HG03558 (cell line): Measurements from ENCODE around the gene ADAMTSL2.

Source experiments
- ATAC-seq: cut with Tn5 transposase; IDR thresholded peaks from one replicate; pipeline ENCODE4 v1.9.1; 2021; ENCODE audit warnings: moderate number of reproducible peaks; ENCODE audit not compliant: unreplicated experiment; ENCODE audit errors: extremely low read depth

ADAMTSL2 gene

DNA sequence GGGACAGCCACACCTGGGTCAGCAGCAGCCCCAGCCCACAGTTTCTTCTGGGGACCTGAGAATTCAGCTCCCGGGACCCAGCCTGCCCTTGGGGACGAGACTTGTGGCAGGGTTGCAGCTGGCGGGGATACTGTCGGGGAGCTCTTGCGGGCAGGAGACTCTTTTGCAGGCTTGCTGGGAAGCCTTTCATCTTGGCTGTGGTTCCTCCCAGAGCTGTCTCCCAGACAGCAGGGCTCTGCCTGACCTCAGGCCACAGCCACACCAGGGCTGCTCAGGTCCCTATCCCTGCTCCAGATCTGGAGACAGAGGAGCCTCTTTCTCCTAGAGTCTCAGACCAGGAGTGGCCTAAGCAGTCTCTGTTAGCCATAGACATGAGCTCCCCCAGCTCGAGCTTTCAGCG, 5.0 kb upstream of the ADAMTSL2 start:
- ATAC-seq: no peak

DNA sequence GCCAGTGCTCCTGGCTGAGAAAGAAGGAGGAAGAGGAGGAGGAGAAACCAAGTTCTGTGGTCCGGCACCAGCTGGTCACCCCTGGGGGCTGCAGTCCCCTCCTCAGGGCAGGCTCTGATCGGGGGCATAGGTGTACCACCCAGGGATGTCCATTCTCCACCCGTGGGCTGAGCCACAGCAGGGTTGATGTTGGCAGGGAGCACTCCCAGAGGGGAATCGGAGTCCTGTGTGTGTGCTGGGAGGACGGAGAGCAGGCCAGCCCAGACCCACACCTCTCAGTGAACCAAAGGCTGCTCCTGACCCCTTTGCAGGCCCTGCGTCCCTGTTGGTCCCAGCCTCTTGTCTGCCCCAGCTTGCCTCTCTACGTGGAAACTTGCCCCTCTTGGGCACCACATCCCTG, 4.6 kb upstream of the ADAMTSL2 start:
- ATAC-seq: no peak

DNA sequence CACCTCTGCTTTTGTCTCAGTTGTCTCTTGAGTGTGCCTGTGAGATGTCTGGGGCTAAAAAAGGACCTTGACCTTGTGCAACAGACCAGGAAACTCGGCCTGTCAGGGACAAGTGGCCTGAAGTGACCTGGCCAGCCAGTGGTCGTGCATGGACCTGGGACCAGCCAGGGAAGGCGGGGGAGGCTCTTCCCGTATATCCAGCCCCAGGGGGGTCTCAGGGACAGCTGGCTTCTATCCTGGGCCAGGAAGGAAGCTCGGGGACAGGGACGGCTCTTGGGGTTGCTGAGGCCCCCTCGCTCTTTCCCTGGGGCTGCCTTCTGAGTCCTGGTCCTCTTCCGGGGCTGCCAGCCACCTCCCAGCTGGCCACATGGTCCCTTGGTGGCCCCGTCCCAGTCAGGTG, 3.2 kb upstream of the ADAMTSL2 start:
- ATAC-seq: no peak

DNA sequence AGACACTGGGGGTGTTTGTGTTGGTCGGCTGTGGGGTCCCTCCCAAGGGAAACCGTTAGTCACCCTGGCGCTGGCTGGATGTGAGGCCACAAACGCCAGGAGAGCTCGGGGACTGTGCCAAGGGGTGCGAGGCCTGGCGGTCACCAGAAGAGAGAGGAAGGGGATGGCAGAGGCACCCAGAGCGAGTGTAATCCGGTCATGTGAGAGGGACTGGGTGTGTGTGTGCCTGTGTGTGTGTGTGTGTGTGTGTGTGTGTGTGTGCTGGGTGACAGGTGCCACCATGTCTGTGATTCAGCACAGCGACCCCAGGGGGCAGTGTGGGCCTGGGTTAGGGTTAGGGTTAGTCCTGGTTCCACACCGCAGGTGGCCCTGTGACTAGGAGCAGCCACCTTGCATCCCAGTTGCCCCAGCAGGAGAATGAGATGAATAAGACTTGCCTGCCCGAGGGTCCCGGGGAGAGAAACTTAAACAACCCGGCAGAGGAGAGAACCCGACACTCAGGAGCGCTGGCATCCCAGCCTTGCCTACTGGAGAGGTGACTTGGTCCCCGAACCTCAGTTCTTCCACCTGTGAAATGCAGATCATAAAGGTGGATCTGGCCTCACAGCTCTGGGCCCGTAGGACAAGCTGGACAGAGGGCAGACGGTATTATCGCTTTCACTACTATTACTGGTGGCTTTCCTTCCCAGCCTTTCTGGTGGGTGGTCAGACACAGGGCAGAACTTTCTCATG, 1.4 kb upstream of the ADAMTSL2 start:
- no peak for ATAC-seq

DNA sequence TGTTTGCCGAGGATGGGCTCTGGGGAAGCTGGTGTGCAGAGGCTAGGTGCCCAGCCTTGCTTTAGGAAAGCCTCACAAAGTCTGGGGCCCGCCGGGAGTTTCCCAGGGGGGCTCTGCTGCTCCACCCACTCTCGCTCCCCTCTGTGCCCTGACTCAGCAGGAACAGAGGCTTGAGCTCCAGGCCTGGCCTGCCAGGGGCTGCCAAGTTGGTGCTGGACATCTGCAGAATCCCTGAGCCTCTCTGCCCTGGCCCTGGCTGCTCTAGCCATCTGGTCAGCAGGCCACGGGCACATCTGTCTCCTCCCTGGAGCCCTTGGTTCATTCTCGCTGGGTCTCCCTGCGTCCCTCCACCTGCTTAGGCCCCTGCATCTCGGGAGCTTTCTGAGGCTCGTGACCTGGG, 647 bp upstream of the ADAMTSL2 start:
- no peak for ATAC-seq

DNA sequence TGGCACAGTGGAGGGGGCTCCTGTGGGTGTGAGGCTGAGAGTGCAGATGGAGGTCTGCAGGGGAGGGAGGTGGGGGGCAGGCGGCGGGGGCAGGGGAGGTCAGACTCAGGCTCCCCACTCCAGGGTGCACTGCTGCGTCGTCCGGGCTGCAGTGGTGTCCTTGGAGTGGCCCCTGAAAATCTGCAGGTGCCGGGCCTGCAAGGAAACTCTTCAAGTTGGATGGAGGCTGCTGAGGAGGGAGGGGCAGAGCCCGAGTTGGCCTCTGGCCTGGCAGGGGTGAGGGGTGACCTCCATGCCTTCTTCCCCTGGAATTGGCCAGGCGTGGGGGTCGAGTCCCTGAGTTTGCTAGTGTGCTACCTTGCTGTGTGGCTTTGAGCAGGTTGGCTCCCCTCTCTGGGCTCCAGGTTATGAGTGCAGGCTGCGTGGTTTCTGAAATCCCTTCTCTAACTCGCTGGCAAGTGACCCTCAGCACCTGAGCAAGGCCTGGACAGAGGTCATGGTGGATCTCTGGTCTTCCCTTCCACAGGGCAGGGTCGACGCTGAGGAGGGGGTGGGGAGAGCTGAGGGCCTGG, 888 bp downstream of the ADAMTSL2 start:
- no peak for ATAC-seq

DNA sequence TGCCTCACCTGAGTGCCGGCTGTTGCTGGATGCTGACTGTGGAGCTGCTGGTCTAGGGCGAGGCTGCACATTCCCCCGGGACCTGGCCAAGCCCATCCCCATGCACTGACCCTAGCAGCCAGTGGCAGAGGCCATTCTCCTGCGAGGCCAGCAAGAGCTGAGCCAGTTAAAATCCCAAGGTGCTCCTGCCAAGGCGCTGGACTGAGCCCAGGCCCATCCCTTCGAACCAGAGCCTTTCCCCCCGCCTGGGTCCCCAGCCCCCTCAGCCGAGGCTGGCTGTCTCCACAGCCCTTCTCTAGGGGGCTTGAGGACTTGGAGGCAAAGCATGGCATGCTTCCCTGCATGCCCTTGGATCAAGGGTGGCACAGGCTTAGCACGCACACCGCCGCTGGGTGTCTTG, 1.6 kb downstream of the ADAMTSL2 start:
- ATAC-seq: no peak

DNA sequence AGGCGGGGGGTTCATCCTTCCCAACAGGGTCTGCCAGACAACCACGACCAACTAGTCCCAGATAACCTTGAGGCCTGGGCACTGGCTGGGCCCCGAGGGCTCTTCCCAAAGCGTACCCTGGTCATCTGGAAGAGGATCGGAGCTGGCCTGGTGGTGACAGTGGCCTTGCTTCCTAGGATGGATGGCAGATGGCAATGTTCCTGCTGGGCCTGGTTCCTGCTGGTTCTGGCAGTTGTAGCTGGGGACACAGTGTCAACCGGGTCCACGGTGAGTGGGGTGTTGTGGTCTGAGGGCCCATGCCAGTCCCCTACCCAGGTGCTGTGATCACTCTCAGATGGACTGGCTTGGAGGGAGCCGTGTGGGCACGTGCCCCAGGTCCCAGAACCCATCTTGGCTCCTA, 2.0 kb downstream of the ADAMTSL2 start:
- no peak for ATAC-seq

DNA sequence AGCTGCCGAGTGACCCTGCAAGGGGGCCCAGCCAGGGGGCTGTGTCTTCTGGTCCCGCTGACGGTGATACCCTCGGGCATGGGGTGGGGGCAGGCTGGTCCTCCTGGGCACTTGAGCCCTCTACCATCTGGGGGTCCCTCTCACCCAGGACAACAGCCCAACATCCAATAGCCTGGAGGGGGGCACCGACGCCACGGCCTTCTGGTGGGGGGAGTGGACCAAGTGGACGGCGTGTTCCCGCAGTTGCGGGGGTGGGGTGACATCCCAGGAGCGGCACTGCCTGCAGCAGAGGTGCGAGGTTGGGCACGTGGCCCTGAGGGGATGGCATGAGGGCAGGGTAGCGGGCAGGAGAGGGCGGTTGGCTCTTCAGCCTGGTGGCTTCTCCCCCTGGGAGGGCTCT, 2.8 kb downstream of the ADAMTSL2 start:
- no peak for ATAC-seq

DNA sequence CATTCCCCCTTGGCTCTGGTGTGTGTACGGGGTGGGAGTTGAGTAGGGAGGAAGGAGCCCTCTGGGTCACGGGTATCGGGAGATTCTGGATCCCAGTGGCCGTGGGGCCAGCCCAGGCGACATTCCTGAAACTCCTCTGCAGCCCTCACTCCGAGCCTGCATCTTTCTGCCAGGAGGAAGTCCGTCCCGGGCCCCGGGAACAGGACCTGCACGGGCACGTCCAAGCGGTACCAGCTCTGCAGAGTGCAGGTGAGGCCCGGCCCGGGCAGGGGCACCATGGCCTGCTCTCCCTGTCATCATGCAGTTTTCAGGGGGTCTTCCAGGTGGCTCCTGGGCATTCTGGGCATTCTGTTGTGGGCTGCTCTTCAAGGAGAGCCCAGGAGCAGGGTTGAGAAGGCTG, 3.7 kb downstream of the ADAMTSL2 start:
- no peak for ATAC-seq

DNA sequence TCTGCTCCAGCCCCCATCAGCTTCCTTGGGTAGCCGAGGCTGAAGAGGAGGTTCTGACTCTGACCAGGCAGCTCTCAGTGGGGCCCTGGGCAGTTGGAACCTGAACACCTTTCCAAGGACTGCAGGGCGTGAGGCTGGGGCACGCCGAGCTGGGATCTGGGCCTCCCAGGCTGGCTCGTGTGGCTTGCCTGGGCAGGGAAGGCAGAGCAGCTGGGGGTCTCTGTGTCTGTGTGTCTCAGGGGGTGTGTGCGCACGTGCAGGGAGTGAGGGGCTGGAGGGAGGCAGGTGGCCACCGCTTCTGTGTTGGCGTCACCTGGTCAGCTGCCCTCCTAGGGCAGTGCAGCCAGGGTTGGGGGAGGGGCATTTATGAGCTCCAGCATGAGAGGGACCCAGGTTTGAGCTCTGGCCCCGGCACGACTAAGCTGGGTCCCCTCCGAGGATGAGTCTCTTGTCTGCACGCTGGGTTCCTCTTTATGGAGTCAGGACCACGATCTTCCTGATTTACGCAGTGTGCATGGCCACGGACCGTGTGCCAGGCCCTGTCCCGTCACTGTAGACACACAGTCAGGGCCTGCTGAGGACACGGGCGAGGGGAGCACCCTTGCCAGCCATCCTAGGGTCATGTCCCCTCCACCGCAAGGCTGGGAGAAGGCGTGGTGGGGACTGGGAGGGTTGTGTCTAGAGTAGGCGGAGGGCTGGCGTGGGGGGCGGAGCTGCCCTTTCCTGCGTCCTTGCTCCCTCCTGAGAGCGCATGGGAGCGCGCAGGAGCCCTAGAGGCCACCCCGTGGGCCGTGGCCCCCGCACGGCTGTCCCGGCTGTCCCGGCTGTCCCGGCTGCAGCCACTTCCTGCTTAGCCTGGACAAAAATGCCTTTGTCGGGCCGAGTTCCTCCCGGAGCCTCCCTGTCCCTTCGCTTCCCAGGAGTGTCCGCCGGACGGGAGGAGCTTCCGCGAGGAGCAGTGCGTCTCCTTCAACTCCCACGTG, 4.6 kb downstream of the ADAMTSL2 start:
- ATAC-seq: no peak

DNA sequence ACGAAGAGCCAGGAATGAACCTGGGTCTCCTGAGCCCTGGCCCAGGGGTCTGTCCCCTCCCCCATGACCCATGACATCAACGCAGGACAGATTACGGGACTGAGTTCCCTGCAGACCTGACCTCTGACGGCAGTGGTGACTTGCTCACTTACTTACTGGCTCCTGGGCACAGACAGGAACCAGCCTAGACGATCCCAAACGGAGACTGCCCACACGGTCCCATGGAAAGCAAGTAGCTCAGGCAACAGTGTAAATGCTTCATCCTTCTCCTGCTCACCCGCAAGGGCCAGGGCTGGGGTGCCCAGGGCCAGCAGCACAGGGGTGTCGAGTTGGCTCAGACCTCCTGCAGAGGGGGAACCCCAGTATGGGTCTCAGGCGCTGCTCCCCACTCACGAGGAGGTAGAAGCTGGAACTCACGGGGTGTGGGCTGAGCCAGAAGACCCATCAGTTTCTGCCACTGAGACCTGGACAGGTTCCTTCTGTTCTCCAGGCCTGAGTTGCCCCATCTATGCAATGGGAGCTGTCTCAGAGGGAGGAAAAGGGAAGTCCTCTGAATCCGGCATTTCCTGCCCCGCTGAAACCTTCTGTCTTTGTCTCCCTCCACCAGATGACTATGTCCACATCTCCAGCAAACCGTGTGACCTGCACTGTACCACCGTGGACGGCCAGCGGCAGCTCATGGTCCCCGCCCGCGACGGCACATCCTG, 5.6 kb downstream of the ADAMTSL2 start:
- no peak for ATAC-seq

DNA sequence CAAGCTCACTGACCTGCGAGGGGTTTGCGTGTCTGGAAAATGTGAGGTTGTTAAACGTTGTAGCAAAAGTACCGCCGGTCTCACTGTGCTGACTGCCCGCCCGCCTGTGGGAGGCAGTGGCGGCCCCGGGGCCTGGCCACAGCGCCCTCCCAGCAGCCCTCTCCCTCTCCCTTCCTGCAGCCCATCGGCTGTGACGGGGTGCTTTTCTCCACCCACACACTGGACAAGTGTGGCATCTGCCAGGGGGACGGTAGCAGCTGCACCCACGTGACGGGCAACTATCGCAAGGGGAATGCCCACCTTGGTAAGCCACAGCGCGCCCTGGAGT, 6.2 kb downstream of the ADAMTSL2 start:
- no peak for ATAC-seq

DNA sequence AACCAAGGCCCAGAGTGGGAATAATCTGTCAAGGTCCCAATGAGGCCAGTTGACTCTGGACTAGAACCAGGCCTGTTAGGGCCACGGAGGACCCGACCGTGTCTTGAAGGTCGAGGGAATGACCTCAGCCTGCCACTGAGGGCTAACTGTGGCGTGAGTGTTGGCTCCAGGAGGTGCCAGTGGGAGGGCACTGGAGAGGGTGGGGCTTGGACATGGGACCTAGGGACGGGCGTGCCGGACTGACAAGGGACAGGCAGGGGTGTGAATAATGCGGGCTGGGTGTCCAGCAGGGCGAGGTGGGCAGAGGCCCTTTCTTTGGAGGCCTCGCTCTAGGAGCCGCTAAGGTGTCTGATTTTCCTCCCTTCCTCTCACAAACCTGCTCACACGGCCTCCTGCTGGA, 7.5 kb downstream of the ADAMTSL2 start:
- no peak for ATAC-seq

DNA sequence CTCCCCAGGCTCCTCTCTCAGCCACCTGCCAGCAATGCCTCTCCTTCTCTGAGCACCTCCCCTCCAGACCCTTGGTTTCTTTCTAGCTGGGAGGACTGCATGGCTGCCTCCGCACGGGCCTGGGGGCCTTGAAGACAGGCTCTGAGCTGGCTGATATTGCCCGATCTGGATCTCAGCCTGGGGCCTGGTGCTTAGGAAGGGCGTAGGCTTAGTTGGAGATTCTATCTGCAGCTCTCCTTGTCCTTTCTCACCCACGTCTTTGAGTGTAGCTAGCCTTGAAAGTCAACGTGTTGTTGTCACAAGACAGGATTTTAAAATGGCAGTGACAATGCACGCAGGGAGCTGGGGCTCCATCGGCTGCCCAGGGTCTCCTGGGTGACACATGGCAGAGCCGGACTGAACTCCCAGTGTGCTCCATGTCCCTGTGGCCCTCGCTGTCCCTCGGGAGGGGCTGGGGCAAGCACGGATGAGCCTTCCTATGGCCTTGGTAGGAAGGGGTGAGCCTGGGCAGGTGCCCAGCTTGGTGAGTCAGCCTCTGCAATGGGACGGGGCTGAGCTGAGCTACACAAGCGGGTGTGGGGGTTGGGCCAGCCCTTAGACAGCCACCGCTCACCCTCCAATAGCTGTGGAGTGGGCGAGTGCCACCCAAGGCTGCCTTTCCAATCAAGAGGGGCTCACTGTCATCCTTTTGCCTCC, 9.4 kb downstream of the ADAMTSL2 start:
- no peak for ATAC-seq

DNA sequence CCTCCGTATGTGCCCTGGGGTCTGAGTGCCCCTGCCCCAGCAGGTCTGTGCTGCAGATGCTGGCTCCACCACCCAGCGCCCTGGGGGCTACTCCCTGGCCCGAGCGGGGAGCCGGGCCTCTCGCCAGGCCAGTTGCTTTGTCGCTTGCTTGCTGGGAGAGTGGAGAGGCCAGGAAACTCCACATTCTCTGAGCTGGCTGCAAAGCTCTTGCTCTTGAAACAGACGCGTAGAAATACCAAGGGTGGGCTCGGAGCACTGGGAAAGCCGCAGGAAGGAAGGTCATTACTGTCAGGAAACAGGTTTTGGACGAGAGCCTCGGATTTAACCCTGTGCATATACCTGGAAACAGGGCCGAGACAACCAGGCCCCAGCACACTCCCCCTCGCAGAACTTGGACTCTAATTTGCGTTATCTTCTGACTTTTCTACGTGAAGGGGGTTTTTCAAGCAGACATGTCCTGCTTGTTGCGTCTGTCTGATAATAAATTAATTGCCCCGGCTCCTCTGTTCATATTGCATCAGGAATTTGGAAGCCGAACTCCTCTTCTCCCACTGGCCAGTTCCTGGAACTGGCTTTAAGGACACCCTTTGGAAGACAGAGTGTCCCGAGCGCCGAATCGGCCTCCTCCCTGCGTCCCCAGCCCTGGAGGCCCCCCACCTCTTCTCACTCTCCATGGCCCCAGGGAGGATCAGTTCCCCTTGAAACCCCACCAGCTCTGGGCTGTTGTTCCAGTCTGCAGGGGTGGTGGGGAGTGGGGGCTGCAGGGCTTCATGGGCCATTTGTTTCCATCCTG, 11.2 kb downstream of the ADAMTSL2 start:
- ATAC-seq: no peak

DNA sequence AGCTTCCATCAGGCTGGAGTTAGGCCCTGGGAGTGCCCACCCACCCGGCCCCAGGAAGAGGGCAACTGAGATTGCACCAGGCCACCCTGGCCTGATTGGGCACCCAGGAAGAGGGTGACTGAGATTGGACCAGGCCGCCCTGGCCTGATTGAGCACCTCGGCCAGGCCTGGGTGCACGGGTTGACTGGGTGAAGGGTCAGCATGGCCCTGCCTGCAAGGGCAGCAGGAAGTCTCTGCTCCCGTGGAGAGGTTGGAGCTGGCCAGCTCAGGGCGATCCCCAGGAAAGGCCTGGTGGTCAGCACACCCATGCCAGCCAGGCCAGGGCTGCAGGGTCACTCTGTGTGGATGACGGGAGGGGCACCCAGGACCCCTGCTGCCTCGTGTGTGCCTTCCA, 11.8 kb downstream of the ADAMTSL2 start:
- ATAC-seq: no peak

DNA sequence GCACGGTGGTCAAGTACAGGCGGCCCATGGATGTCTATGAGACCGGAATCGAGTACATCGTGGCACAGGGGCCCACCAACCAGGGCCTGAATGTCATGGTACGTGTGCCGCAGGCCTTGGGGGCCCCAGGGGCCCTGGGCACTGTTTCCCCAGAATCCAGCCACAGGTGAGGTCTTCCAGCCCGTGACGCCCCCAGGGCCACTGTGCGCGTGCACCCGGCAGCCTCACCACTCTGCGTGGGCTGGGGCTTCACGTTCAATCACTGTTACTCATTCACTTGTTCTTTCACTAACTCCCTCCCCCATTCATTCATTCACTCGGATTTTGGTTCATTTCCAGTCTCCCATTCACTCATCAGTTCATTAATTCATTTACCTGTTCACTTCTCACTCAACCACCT, 12.6 kb downstream of the ADAMTSL2 start:
- ATAC-seq: no peak

DNA sequence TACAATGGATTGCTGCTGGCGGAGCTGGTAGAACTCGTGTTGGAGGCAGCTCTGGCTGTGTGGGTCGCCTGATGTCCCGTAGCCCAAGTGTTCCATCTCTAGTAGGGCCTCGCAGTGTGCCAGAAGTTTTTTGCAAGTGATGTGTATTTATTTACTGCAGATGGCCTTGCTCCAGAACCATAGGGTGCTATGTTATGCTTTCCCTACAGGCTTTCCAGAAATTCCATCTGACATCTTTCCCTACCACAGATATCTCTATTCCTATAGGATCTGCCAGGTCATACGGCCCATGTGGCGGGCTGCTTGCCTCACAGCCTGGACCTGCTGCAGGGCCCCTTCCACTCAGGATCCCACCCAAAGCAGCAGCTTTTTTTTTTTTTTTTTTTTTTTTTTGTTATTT, 16.9 kb downstream of the ADAMTSL2 start:
- ATAC-seq: no peak
